Bone marrow (tissue), 2 donors: ENCODE results near the gene DNHD1.

Experiments
- DNase-seq, 2 donors: peaks; one replicate each; lab custom pipeline; 2025; lab: John Stamatoyannopoulos, UW

The DNHD1 gene

DNA sequence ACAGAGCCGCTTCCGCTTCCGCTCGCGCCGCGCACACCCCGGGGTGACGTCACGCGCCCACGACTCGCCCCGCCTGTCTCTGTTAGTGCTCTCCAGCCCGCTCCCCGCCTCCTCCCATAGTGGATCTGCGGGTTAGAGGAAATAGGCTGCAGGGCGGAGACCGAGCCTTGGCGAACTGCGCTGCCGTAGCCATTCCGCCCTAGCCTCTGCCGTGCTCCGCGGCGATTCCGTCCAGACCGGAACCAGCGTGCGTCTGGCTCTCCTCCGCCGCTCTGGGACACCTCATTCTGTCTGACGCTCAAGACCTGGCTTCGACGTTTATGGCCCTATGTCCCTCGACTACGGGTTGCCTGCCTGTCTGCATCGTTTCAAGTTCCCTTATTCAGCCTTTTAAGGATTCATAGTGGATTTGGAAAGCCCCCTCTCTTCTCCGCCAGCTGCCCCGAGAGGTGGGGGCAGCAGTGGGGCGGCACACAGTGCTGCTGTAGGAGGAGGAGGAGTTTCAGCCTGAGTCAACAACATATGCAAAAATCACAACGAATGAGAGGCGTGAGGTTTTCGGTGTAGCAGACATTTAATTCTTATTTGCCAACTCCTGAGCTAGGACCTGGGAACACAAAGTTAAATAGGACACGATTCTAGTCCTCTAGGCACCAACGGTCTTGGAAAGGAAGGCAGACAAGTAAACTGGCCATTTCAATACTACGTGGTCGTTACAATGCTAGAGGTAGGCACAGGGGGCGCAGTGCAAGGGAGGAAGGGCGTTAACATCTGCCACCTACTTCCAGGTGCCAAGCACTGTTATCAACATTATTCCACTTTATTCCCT, 115.3 kb downstream of the DNHD1 start, which contains the start of gene TAF10:
TAF10 (minus strand) TSS at position 4 of the 829 bp plus-strand sequence. CDS start 27 bp downstream, outside the sequence.
- DNase-seq: peak; percentile 79 to 94

DNA sequence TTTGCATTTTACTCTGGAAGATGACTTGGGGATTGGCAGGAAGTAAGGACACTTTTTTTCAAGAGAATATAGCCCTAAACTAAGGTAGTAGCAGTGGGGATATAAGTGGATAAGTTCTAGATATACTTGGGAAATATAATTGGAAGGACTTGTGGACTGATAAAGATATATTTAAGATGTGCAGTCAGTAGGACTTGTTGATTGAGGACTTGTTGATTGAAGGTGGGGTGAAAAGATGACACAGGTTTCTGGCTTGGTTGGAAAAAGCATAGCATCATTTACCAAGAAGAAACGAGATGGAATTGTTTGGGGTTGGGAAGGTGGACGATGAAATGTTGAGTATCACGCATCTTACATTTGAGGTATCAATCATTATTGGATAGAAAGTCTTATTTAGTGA, 116.4 kb downstream of the DNHD1 start:
- no peak for DNase-seq

DNA sequence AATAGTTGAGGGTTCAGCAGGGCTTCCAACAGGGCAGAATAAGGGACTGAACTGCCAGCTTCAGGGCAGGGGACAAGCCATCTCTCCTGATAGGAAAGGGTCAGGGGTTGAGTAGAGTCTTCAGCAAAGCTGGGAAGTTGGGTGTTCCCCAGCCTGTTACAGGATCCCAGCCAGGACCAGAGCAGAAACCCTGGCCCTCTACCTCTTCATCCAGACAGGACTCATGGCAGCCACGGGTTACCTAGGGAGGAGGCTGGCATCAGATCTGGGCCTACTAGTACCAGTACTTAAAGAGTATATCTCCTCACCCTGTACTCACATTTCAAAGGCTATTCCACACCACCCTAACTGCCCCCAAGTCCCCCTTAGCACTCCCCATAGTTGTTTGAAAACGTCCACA, 117.4 kb downstream of the DNHD1 start:
- no peak for DNase-seq

DNA sequence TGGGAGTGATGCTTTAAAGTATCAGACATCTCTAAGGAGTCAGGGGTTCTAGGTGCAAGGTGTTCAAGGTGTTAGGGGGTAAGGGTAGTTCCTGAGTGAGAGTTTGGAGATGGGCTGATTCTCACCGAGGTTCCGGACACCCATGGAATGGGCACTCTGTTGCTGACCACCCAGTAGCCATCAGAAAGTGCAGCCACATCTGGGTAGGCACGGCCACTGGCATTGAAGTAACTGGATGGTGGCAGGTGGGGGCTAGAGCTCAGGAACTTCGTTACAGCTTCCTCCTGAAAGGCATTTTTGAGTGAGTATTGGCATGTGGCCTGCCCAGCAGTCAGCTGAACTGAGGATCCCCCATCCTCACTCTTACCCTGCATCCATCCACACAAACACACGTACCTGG, 118.0 kb downstream of the DNHD1 start:
- DNase-seq: no peak

DNA sequence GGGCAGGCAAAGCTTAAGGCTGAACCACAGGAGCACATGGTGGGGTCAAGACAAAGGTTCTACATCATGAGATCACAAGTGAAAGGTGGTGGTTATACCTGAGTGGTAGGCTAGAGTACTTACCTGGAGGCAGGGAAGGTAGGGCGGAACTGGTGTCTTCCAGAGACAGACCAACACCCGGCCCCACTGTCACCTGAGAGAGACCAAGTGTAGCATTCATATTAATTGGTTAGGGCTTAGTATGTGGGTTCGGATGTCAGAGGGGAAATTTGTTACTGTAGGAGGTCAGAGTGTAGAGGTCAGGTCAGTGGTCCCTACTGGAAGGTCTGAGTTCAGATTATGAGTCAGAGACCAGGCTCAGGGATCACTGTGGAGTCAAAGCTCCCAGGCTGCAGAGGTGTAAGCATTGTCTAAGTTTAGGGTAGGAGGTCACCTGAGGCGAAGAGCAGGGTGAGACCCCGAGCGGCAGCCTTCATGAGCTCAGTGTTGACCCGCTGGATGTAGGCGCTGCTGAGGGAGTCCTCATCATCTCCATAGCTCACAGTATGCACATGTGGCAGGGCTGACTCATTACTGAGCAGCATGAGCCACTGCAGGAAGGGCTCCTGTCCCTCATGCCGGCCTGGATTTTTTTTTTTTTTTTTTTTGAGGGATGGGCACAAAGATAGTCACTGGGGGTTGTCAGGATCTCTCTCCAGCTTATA, 119.0 kb downstream of the DNHD1 start:
- no peak for DNase-seq

DNA sequence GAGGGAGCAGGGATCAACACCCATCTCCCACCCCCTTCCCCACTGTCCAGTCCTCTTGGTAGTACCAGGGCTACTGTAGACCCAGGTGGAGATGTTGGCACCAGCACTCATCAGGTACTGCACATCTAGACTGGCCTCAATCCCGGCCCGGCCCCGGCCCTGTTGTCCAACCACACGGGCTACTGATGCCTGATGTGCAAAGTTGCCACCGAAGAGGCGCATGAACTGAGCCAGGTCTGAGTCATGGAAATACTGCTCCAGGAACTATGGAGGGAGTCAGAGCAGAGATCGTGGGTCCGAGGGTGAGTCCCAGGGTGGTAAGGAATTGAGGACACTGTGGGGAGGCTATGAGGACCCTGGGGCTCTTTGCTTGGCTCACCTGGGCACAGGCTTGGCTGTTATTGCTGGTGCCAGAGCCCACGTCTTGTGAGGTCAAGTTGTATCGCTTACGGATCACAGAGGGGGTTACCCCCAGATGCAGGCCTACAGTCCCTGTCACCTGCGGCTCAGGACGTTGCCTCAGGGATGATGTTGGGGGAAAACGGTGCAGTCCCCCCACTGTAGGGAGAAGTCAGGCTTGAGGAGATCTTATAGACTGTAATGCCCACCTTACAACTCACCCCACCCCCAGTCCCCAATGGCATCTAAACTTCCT, 119.6 kb downstream of the DNHD1 start:
- DNase-seq: no peak

DNA sequence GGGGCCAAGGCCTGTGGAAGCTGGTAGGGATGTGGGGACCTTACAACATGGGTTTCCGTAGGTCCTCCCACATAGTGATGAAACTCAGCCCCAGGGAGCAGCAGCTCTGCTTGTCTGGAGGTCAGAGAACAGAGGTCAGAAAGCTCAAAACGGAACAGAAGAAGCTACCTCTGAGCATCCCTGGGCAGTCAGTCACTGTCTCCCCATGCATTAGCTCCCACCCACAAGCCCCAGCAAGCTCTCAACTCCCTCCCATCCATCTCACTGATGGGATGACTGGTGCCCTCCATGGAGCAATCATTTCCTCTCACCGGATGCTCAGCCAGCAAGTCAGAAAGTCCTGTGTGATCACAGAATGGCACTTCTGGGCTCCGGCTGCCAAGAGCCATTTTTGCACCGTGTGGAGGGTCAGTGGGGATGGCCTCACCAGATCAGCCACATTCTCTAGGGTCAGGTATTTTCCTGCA, 120.3 kb downstream of the DNHD1 start:
- peak in 1 of 2 donors; percentile 15 for DNase-seq

DNA sequence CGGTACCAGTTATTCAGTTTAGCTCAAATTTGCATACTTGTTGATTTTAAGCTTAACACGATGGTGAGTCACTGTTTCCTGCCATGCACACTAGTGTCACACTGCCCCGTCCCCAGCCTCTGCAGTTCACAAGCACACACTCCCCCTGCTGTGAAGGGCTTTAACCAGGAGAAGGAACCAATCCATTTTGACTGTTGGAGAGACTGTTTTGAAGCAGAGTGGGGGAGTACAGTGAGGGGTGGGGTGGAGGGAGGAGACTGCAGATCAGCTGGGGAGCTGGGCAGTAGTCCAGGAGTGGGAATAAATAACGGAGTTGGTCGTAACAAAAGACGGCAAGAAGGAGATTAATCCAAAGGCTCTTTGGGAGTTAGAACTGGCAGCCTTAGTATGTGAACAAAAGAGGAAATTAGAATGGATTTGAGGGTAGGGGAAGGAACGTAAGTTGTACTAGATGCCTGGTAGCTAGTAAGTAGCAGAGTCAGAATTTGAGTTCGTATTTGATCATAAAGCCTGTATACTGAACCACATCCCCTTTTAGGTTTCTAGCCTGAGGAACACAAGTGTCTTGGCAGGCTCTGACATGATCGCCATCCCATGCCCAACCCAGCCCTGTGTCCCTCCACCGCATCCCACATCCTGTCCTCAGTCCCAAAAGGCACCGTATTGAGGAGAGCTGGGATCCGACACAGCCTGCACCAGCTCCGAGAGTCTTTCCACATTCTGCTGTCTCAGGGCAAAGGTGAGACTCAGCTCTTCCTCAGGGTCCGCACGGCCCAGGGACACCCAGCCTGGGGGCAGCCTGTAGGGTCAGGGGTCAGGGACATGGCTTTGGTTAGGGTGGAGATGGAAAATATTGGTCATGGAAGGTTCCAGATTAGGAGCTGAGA, 121.3 kb downstream of the DNHD1 start:
- peak; percentile 30 to 85 for DNase-seq

DNA sequence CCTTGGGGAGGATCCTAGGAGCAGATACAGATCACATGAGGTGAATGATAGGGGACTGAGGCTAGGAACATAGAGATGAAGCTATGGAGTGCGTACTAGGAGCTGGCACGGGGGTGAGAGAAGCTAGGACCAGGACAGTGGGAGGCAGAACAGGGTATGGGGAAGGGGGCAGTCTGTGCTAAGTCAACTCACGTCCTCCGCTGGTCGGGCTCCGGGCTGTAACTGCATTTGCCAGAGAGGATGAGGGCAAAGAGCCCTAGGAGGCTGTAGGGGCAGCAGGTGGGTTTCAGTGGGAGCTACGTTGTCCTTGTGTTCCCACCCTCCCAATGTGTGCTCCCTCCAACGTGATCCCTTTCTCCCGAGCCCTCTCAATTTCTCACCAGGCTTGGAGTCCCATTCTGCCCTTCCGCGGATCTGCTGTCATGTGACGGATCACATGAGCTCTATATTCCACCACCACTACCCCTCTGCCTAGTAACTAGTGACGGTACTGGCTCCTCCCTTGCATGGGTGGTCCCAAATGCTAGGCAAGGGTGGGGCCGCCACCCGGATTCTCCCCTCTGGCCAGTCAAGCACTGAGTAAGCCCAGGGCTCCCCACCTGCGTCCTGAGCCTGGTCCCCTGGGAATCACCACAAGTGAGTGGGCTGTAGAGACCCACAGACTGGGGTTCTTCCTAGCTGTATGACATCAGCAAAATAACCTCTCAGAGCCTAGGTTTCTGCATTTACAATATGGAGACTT, 122.1 kb downstream of the DNHD1 start, which contains the start of gene TPP1:
TPP1 (minus strand) TSS at position 419 of the 742 bp plus-strand sequence; CDS start at position 397, 22 bp downstream.
- peak; percentile 78 to 96 for DNase-seq

DNA sequence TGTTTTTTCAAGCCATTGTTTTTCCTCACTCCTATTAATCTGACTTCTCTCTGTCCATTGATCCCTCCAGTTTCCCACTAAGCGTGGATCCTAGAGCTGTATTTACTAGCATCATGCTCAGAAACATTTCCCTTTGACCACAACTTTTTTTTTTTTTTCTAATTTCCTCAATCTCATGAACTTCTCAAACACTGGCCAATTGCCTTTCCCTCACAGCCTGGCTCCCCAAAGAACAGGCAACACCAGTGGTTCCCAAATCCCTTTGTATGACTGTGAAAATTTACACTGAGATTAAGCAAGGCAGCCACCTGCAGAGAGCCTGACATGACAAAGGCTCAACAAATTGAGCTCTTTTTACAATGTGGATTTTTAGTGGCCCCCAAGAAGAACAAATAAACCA, 123.6 kb downstream of the DNHD1 start:
- no peak for DNase-seq
